PC-3 (cell line): Measurements from ENCODE around the gene TP53BP1. TPM values are rescaled to one million over a fixed set of nuclear protein-coding genes. Genes with fewer than 3 reads are reported as not detected.
"Not testable (repeated sequence)": the region's sequence is repeated elsewhere in the genome, so short reads cannot be mapped to it uniquely, and the experiment has no call there.

Source experiments
- ATAC-seq: fragments of 200-7000 bp; cut with Tn5 transposase; 2 replicates; pipeline ENCODE4 v1.9.1; 2020; ENCODE audit warnings: mild to moderate bottlenecking, moderate library complexity
- BruUV-seq: library from RNA; stranded (reverse); fragments of 400-500 nt; replicated peaks from 2 replicates; lab custom pipeline; 2021; lab: Mats Ljungman, UMichigan
- CTCF ChIA-PET: fragments of 300-600 bp; sonication (Branson Sonifier 250); formaldehyde crosslinking; loops from one replicate; lab custom pipeline; 2022; ENCODE audit warnings: antibody characterized with exemption; lab: Charles Lee
- POLR2A ChIA-PET: fragments of 300-600 bp; sonication (Branson Sonifier 250); formaldehyde crosslinking; loops from one replicate; lab custom pipeline; 2022; ENCODE audit warnings: antibody characterized with exemption; ENCODE audit not compliant: unreplicated experiment; lab: Charles Lee
- DNase-seq: peaks from one replicate; pipeline ENCODE4 v3.0.0-alpha.2; 2015
- H2AFZ ChIP-seq: fragments of 300-600 bp; sonication (generic); 2 replicates; pipeline ENCODE4 v1.6.0; 2016; ENCODE audit warnings: antibody characterized with exemption, low read length
- H3F3A ChIP-seq: fragments of 300-600 bp; sonication (generic); one replicate; pipeline ENCODE4 v1.6.0; 2017; ENCODE audit warnings: antibody characterized with exemption, low read length, control low read depth, mild to moderate bottlenecking; ENCODE audit not compliant: unreplicated experiment
- H3K27ac ChIP-seq: fragments of 300-600 bp; sonication (generic); 2 replicates; pipeline ENCODE4 v1.5.1; 2016; ENCODE audit warnings: mild to moderate bottlenecking, low read length
- H3K27me3 ChIP-seq: fragments of 300-600 bp; sonication (generic); 2 replicates; pipeline ENCODE4 v1.6.1; 2016; ENCODE audit warnings: low read length, mixed read lengths
- H3K36me3 ChIP-seq: fragments of 300-600 bp; sonication (generic); 2 replicates; pipeline ENCODE4 v1.6.1; 2016; ENCODE audit warnings: low read depth, mixed run types, low read length, mixed read lengths
- H3K4me1 ChIP-seq: fragments of 300-600 bp; sonication (generic); 2 replicates; pipeline ENCODE4 v1.5.1; 2016; ENCODE audit warnings: low read length; ENCODE audit not compliant: insufficient read depth
- H3K4me2 ChIP-seq: fragments of 300-600 bp; sonication (generic); 2 replicates; pipeline ENCODE4 v1.6.0; 2016; ENCODE audit warnings: low read length
- H3K4me3 ChIP-seq: fragments of 300-600 bp; sonication (generic); 2 replicates; pipeline ENCODE4 v1.5.1; 2016; ENCODE audit warnings: mild to moderate bottlenecking, low read length, mixed read lengths
- H3K79me2 ChIP-seq: fragments of 300-600 bp; sonication (generic); 2 replicates; pipeline ENCODE4 v1.6.1; 2017; ENCODE audit warnings: low read length, mixed read lengths
- H3K9ac ChIP-seq: fragments of 300-600 bp; sonication (generic); 2 replicates; pipeline ENCODE4 v1.6.0; 2016; ENCODE audit warnings: mild to moderate bottlenecking, low read length
- H3K9me2 ChIP-seq: fragments of 300-600 bp; sonication (generic); replicated peaks from 2 replicates; pipeline ENCODE4 v1.6.1; 2016; ENCODE audit warnings: mixed run types, low read length, mixed read lengths
- H3K9me3 ChIP-seq: fragments of 300-600 bp; sonication (generic); 2 replicates; pipeline ENCODE4 v1.6.1; 2016; ENCODE audit warnings: low read length, mixed read lengths
- H4K20me1 ChIP-seq: fragments of 300-600 bp; sonication (generic); 2 replicates; pipeline ENCODE4 v1.6.1; 2016; ENCODE audit warnings: low read length, mixed read lengths
- CTCF ChIP-seq: fragments of 300-600 bp; sonication (generic); conservative IDR thresholded peaks from 2 replicates; pipeline ENCODE4 v1.5.1; 2017; ENCODE audit warnings: antibody characterized with exemption, low read depth, mild to moderate bottlenecking, low read length
- EZH2 ChIP-seq: fragments of 300-600 bp; sonication (generic); IDR thresholded peaks from one replicate; pipeline ENCODE4 v1.6.1; 2017; ENCODE audit warnings: antibody characterized with exemption, mild to moderate bottlenecking, low read length; ENCODE audit not compliant: unreplicated experiment
- EZH2phosphoT487 ChIP-seq: fragments of 300-600 bp; sonication (generic); IDR thresholded peaks from 2 replicates; pipeline ENCODE4 v1.6.1; 2018; ENCODE audit warnings: mild to moderate bottlenecking, antibody characterized with exemption, low read length, borderline replicate concordance
- intact Hi-C: fragments of 100-400 bp; cut with micrococcal nuclease; formaldehyde crosslinking; loops from 2 replicates; pipeline ENCODE4 v1.9.0; 2023
- total RNA-seq: library from RNA; depleted of rRNA; stranded (reverse); fragments of >200 nt; gene quantifications from 2 replicates; pipeline ENCODE4 v1.2.3, GENCODE V29; 2014

Gene TP53BP1
- total RNA-seq, 1 experiment from 2014 or later, result 55.7 TPM

GRCh38 chr15:43538091-43538490 lies 45.1 kb upstream of the TP53BP1 start:
- TF ChIP-seq EZH2phosphoT487 (no peak), EZH2 (no peak)
- Histone ChIP-seq H3K27ac (no peak overlapping the region), H3K9ac (no peak overlapping the region), H3K4me3 (no peak overlapping the region), H3K9me3 (no peaks in the 10 kb centered on the region), H3K79me2 (no peaks in the 10 kb centered on the region), H4K20me1 (no peaks in the 10 kb centered on the region), H3F3A (no peaks in the 10 kb centered on the region), H3K4me1 (no peaks in the 10 kb centered on the region), H3K9me2 (no peaks in the 10 kb centered on the region), H3K36me3 (peaks cover 12% of the 10 kb centered on the region; the same call in 1 of the 2 replicates), H3K4me2 (no peak overlapping the region), H3K27me3 (no peaks in the 10 kb centered on the region), H2AFZ (no peak overlapping the region)
- ChIA-PET POLR2A (no interaction called here), CTCF (no interaction called here)
- intact Hi-C loops, result no loop called here
- no TSS peak for BruUV-seq
- no peak for DNase-seq
- no peak for ATAC-seq

- Histone ChIP-seq H3K4me2 (no peak overlapping the region), H3K9me2 (no peaks in the 10 kb centered on the region), H3K9me3 (no peaks in the 10 kb centered on the region), H3F3A (no peaks in the 10 kb centered on the region), H3K4me3 (no peak overlapping the region), H4K20me1 (no peaks in the 10 kb centered on the region), H2AFZ (no peak overlapping the region), H3K9ac (no peak overlapping the region), H3K4me1 (no peaks in the 10 kb centered on the region), H3K27ac (no peak overlapping the region), H3K79me2 (no peaks in the 10 kb centered on the region), H3K27me3 (no peaks in the 10 kb centered on the region), H3K36me3 (peaks cover 12% of the 10 kb centered on the region; the same call in 1 of the 2 replicates)
- ChIA-PET CTCF (no interaction called here), POLR2A (no interaction called here)
- DNase-seq (no peak), ATAC-seq (no peak)
- no TSS peak for BruUV-seq
- intact Hi-C loops, result no loop called here
- TF ChIP-seq EZH2phosphoT487, result no peak
Observed at GRCh38 chr15:43534897-43535296, 41.9 kb upstream of the TP53BP1 start.

- ATAC-seq, H3K79me2 ChIP-seq, CTCF ChIA-PET: not testable (repeated sequence)
Observed at GRCh38 chr15:43532826-43533225, 39.9 kb upstream of the TP53BP1 start.

GRCh38 chr15:43531018-43531670 lies 38.2 kb upstream of the TP53BP1 start:
- Histone ChIP-seq H3K27me3 (no peaks in the 10 kb centered on the region), H3K36me3 (peaks cover 12% of the 10 kb centered on the region; the same call in 1 of the 2 replicates), H2AFZ (no peak overlapping the region), H3K27ac (no peak overlapping the region), H3K9me3 (no peaks in the 10 kb centered on the region), H3K4me3 (no peak overlapping the region), H3K79me2 (no peaks in the 10 kb centered on the region), H3K9ac (no peak overlapping the region), H3K9me2 (no peaks in the 10 kb centered on the region), H3F3A (no peaks in the 10 kb centered on the region), H3K4me2 (no peak overlapping the region), H3K4me1 (no peaks in the 10 kb centered on the region), H4K20me1 (no peaks in the 10 kb centered on the region)
- no TSS peak for BruUV-seq
- ChIA-PET POLR2A (no interaction called here), CTCF (no interaction called here)
- ATAC-seq, result no peak
- no peak for DNase-seq
- TF ChIP-seq EZH2phosphoT487 (no peak), CTCF (no peak), EZH2 (no peak)
- intact Hi-C loops, result no loop called here

More at GRCh38 chr15:43532826-43533225, 39.9 kb upstream of the TP53BP1 start:
- H3K9me3 ChIP-seq, intact Hi-C loops, H3K27me3 ChIP-seq, POLR2A ChIA-PET, H3K27ac ChIP-seq, H3K9me2 ChIP-seq, H3K4me2 ChIP-seq, H4K20me1 ChIP-seq, H3K4me3 ChIP-seq, H3K4me1 ChIP-seq, H3K9ac ChIP-seq, H2AFZ ChIP-seq, BruUV-seq, DNase-seq, H3F3A ChIP-seq: not testable (repeated sequence)
- H3K36me3 ChIP-seq, result peaks cover 12% of the 10 kb centered on the region; the same call in 1 of the 2 replicates
